Measurements from ENCODE around the gene ZNHIT6.
"Not testable (repeated sequence)": the region's sequence is repeated elsewhere in the genome, so short reads cannot be mapped to it uniquely, and the experiment has no call there.

ZNHIT6 gene

DNA sequence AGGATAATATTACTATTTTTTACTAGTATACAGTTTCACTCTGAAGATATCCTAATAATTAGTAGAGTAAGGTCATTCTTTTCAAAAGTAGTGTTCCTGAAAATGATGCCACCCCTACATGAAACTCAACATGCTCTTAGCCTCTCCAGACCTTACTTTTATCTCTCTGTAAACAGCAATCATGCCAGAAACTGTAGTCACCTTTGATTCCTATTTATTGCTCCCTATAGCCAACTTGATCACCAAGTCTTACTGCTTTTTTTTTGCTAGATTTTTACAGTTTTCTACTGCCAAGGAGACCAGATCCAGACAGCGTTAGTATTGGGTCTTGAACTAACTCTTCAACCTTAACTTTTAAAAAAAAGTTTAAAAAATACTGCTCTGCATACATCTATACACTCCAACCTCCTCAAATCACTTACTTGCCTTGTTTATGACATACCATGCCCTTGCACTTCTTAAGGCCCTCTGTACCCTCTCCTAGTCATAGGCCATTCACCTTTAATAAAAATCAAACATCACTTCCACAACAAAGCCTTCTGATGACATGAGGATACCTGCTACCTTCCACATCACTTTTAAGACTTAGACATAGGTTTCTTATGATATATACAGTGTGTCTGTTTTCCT, 36.1 kb downstream of the ZNHIT6 start:
- DNase-seq (ENCODE audit: low read depth) = no peak

GRCh38 chr1:85665932-85666331, 42.3 kb downstream of the ZNHIT6 start:
- no peak for DNase-seq (ENCODE audit: low read depth)

GRCh38 chr1:85663382-85663781, 44.9 kb downstream of the ZNHIT6 start:
- DNase-seq (ENCODE audit: low read depth) = no peak

DNA sequence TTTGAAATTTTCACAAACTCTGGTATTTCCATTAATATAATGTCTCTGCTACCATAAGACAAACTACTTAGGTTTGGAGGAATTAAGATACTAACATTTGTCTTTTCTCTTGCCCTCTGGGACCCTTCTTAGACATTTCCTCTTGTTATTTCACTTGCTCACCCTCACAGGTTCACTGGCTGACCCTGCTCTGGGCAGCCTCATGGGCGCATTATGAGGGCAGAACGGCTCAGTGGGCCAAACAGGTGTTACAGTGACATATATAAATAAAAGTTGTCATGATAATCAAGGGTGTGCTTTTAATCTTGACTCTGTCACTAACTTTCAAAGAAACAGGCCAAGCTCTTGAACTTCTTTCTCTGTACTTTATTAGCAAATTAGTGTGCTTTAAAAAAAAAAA, 46.5 kb downstream of the ZNHIT6 start:
- no peak for DNase-seq (ENCODE audit: low read depth)

GRCh38 chr1:85660541-85660940, 47.7 kb downstream of the ZNHIT6 start:
- no peak for DNase-seq (ENCODE audit: low read depth)

DNA sequence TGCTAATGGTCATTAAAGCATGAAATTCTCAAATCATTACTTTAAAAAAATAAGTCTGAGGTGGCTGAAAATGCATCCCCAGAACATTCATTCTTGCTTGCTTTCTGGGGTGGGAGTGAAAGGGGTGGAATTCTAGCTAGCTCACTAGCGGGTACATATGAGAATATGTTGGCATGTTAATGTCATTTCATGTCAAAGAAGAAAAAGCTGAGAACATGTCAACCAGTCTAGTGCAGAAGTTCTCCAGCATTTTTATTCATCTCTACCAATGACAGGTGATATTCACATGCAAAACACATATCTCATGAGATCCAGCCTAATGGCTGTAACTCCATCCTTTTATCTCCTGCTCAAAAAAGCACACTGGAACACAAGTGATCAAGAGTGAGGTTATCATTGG, 49.1 kb downstream of the ZNHIT6 start:
- no peak for DNase-seq (ENCODE audit: low read depth)

DNA sequence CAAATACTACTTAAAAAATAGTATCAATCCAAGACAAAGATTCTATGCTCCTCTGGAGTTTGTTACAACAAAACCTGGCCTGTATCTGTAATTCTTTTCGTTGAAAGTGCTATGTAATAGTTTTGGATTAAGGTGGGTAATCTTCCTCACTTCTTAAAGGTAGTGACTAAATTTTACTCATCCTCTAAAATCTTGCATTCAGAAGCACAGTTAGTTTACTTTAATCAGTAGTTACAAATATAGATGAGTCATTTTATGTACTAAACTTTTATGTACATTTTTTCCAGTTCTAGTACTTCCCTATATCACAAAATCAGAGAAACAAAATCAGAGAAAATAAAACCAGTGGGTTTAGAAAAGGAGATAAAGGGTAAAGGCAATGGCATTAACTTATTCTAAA, 51.3 kb downstream of the ZNHIT6 start:
- no peak for DNase-seq (ENCODE audit: low read depth)

DNA sequence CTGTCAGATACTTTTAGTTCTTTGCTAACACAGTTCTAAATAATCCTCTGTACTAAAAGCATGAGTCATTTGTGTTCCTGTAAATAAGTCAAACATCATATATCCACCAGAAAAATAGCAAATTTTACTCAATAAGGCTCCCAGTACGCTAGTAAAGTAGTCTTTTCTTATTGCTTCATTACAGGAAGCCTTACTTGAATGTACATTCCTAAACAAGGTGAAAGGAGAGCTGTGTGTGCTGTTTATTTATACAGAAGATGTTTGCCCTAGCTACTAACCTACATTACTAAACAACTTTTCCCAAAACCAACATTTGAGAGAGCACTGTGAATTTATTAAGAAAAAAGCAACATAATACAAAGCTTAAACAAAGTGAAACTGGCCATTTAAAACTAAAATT, 52.0 kb downstream of the ZNHIT6 start:
- DNase-seq (ENCODE audit: low read depth) = no peak

DNA sequence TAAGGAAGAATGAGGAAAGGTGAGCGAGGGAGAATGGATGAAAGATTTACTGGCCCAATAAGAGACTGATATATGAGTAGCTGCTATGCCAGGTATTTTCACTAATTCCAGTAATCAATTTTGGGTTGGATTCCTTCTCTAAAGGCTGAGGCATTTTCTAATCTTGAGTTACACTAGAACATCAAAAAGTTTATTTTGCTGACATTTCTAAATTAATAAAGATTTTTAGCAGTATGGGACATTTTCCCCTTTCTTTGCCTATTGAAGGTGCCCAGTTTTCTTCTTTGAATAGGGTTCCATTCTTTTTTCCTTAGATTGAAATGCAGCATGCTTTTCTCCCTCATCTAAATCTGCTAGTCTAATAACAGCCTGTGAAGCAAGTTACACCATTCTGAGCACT, 52.9 kb downstream of the ZNHIT6 start:
- DNase-seq (ENCODE audit: low read depth) = no peak

DNA sequence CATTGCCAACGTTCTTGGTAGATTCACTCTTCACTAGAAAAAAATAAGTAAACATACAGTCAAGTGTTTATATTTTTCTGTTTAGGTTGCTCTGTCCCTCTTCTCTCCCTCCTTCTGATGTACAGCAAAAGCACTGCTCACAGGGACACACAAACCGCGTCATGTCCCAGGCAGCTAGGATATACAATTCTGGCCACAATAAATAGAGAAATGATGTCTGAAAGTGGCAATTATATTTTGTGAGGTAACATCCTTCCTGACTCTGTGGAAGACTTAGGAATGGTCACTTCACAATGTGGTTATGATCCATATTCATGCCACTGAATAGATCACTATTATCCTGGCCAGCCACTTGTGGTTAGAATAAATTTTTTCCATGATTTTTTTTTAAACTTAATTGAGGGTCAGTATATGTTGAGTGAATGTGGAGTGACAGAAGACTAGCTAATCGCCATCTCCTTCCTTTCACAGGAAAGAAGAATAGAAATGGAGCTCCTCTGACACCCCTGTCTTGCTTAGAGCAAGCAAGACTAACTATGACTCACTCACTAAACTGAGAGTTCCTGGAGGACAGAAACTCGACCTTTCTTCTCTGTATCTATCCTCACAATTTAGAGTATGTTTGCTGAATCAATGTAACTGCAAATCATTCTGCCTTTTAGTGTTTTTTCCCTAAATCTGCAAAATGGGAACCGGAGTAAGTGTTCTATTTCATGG, 54.0 kb downstream of the ZNHIT6 start:
- DNase-seq (ENCODE audit: low read depth) = peak; percentile 17

DNA sequence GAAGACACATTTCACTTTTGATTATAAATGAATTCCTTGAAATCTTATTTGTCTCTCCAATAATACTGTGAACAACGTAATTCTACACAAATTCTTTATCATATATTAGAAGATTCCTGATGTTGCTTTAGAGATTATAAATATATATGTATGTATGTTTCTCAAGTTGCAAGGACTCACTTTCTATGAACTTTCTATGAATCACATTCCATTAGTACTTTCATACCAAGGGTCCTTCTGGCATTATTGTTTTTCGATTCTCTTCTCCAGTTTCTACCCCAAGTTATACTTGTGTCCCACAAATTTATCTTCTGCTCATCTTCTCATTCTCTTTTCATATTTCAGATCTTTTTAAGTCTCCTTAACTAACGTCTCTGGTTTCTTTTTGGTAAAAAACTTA, 55.9 kb downstream of the ZNHIT6 start:
- no peak for DNase-seq (ENCODE audit: low read depth)

- DNase-seq (ENCODE audit: low read depth) = no peak
These were observed 57.6 kb downstream of the ZNHIT6 start for GRCh38 chr1:85650645-85651044.

GRCh38 chr1:85649591-85649990, 58.6 kb downstream of the ZNHIT6 start:
- no peak for DNase-seq (ENCODE audit: low read depth)

GRCh38 chr1:85641598-85642556, 66.4 kb downstream of the ZNHIT6 start:
- DNase-seq (ENCODE audit: low read depth) = not testable (repeated sequence)

GRCh38 chr1:85639920-85640319, 68.3 kb downstream of the ZNHIT6 start:
- DNase-seq (ENCODE audit: low read depth) = not testable (repeated sequence)

- DNase-seq (ENCODE audit: low read depth) = no peak
These were observed 69.8 kb downstream of the ZNHIT6 start for GRCh38 chr1:85638412-85638811.

DNA sequence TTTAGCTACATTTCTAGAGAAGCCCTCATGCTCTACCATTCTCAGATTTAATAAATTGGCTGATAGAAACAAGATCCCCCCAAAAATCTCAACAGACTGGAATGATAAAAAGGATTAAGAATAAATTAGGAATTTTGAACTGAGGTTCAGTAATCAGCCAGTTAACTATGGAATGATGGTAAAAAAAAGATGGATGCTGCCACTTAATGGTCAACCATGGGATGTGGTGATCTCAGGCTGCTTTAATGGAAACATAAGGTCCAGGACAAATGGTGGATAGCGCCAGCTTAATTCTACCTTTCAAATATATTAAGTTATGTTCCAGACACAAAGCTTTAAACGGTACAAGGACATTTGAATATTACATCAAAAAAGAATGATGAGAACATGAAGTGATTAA, 77.7 kb downstream of the ZNHIT6 start:
- no peak for DNase-seq (ENCODE audit: low read depth)

DNA sequence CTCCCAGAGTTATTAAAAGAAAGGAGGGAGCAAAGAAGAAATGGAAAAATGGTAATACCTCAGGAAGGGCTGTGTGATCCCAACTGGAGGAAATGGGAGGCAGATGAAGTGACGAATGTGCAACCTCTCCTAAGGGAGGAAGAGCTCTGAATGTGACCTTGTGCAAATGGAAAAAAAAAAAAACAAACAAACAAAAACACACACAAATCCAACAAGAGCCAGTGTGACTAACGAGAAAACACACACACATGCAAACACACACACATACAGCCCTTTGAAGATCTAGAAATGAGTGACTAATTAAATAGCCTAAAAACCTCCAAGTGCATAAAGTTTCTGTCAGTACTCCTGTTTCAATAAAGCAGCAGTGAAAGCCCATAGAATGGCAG, 78.7 kb downstream of the ZNHIT6 start:
- no peak for DNase-seq (ENCODE audit: low read depth)

- peak; percentile 71 for DNase-seq (ENCODE audit: low read depth)
These were observed 79.3 kb downstream of the ZNHIT6 start for GRCh38 chr1:85628791-85629531.

GRCh38 chr1:85626818-85627217, 81.4 kb downstream of the ZNHIT6 start:
- no peak for DNase-seq (ENCODE audit: low read depth)

- no peak for DNase-seq (ENCODE audit: low read depth)
These were observed 83.9 kb downstream of the ZNHIT6 start for GRCh38 chr1:85624361-85624760.

DNA sequence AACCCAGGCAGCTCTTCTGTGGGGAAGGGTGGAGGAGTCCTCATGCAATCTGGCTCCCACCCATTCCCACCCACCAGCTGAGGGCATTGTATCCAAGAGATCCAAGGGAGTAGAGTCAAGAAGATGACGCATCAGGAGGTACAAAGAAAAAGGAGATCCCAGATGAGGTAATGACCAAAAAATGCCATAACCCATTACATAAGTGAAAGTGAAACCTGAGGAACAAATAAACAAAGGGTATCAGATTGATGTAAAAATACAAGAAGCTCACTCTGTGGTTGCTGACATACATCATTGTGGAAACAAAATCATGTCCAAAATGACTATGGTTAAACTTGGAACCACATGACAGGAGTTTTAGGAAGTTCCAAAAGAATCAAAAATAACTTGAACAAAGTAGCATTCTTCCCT, 85.2 kb downstream of the ZNHIT6 start:
- peak; percentile 96 for DNase-seq (ENCODE audit: low read depth)
